ENCODE data around the gene ZNF236.

DNA sequence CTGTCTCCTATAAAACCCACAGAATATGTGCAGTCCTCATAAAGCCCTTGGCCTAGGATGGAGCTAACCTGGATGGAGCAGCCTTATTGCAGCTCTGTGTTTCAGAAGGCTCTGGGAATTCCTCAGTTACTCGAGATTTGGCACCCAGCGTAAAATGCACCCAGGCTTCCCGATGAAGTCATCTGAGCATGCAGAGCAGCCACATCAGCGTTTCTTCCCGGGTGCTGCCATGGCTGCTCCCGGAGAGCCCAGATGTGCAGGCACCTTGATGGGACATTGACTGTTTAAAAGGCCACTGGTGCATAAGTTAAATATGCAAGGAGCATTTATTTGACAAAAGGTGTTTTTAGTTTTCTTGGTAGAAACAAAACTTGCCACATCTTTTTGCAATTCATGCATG lies 195.0 kb downstream of the ZNF236 start:
- TF ChIP-seq, protein P1, sequence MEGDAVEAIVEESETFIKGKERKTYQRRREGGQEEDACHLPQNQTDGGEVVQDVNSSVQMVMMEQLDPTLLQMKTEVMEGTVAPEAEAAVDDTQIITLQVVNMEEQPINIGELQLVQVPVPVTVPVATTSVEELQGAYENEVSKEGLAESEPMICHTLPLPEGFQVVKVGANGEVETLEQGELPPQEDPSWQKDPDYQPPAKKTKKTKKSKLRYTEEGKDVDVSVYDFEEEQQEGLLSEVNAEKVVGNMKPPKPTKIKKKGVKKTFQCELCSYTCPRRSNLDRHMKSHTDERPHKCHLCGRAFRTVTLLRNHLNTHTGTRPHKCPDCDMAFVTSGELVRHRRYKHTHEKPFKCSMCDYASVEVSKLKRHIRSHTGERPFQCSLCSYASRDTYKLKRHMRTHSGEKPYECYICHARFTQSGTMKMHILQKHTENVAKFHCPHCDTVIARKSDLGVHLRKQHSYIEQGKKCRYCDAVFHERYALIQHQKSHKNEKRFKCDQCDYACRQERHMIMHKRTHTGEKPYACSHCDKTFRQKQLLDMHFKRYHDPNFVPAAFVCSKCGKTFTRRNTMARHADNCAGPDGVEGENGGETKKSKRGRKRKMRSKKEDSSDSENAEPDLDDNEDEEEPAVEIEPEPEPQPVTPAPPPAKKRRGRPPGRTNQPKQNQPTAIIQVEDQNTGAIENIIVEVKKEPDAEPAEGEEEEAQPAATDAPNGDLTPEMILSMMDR (conservative IDR thresholded peaks at IDR 0.05): no peak
- no peak for TF ChIP-seq ZFX (IDR thresholded peaks at IDR 0.05)
